B cell (primary cell): Measurements from ENCODE around the gene GLB1L. TPM values are rescaled to one million over a fixed set of nuclear protein-coding genes. Genes with fewer than 3 reads are reported as not detected.

Experiments
- ATAC-seq: fragments of 200-7000 bp; cut with Tn5 transposase; one replicate; pipeline ENCODE4 v1.10.0; 2021; ENCODE audit warnings: low read depth, mild to moderate bottlenecking, moderate number of reproducible peaks, moderate library complexity
- CTCF ChIA-PET: fragments of 350-600 bp; sonication (Branson Sonifier 250); formaldehyde crosslinking; loops from one replicate; lab custom pipeline; 2021; ENCODE audit warnings: antibody characterized with exemption, inconsistent platforms; lab: Charles Lee
- POLR2A ChIA-PET: fragments of 350-600 bp; sonication (Branson Sonifier 250); formaldehyde crosslinking; loops from one replicate; lab custom pipeline; 2021; ENCODE audit warnings: antibody characterized with exemption; lab: Charles Lee
- DNase-seq: peaks from one replicate; pipeline ENCODE4 v3.0.0; 2013
- H2AFZ ChIP-seq: 2 replicates; pipeline ENCODE4 v1.6.1; 2012; ENCODE audit warnings: mild to moderate bottlenecking, low read depth, low read length; ENCODE audit not compliant: insufficient read depth, poor library complexity, severe bottlenecking
- H3K27ac ChIP-seq, 2 donors: 1 replicate in 1 of 2; 2 replicates in 1 of 2; pipeline ENCODE4 v1.5.1; 2012 to 2013; ENCODE audit warnings: low read length in 2 of 2, mild to moderate bottlenecking in 2 of 2, moderate library complexity in 1 of 2
- H3K27me3 ChIP-seq, 4 experiments: fragments of 200-600 bp in 1 of 4; sonication (generic) in 1 of 4; replicated peaks in 1 of 4; 1 replicate in 2 of 4; 2 replicates in 2 of 4; pipeline versions ENCODE4 v1.6.1 to v1.7.0; 2013 to 2016; ENCODE audit warnings: low read length in 3 of 4, mild to moderate bottlenecking in 2 of 4, mixed read lengths in 1 of 4, moderate library complexity in 1 of 4; ENCODE audit not compliant: insufficient read depth in 4 of 4, control insufficient read depth in 3 of 4; ENCODE audit errors: control extremely low read depth in 1 of 4
- H3K36me3 ChIP-seq, 2 experiments: replicated peaks in 1 of 2; 1 replicate in 1 of 2; 2 replicates in 1 of 2; pipeline versions ENCODE4 v1.6.1 to v1.7.1; 2013; ENCODE audit warnings: low read length in 1 of 2; ENCODE audit not compliant: insufficient read depth in 2 of 2, control insufficient read depth in 1 of 2; ENCODE audit errors: control extremely low read depth in 1 of 2, extremely low read depth in 1 of 2
- H3K4me1 ChIP-seq, 2 donors: fragments of 200-600 bp in 1 of 2; sonication (generic) in 1 of 2; 1 replicate in 1 of 2; 2 replicates in 1 of 2; pipeline versions ENCODE4 v1.5.1 to v1.6.1; 2013 to 2017; ENCODE audit warnings: low read length in 2 of 2; ENCODE audit not compliant: control insufficient read depth in 2 of 2, insufficient read depth in 2 of 2
- H3K4me2 ChIP-seq: replicated peaks from 2 replicates; pipeline ENCODE3; 2012; ENCODE audit warnings: mild to moderate bottlenecking, low read depth, low read length; ENCODE audit not compliant: poor library complexity, severe bottlenecking
- H3K4me3 ChIP-seq, 5 experiments: fragments of 200-600 bp in 1 of 5; sonication (generic) in 1 of 5; 1 replicate in 3 of 5; 2 replicates in 2 of 5; pipeline versions ENCODE4 v1.5.1 to v1.7.0; 2011 to 2016; ENCODE audit warnings: low read length in 4 of 5, mild to moderate bottlenecking in 4 of 5, low read depth in 2 of 5, control low read depth in 1 of 5, moderate library complexity in 1 of 5; ENCODE audit not compliant: insufficient read depth in 1 of 5; ENCODE audit errors: control extremely low read depth in 1 of 5, extremely low read depth in 1 of 5
- H3K79me2 ChIP-seq: fragments of 200-600 bp; sonication (generic); one replicate; pipeline ENCODE4 v1.6.0; 2016; ENCODE audit warnings: low read length; ENCODE audit not compliant: control insufficient read depth, insufficient read depth
- H3K9ac ChIP-seq: fragments of 200-600 bp; sonication (generic); 2 replicates; pipeline ENCODE4 v1.6.1; 2017; ENCODE audit warnings: mild to moderate bottlenecking, low read length, moderate library complexity
- H3K9me3 ChIP-seq, 3 donors: one replicate each; pipeline versions ENCODE4 v1.6.1 to v1.7.1; 2013; ENCODE audit warnings: low read length in 2 of 3; ENCODE audit not compliant: control insufficient read depth in 2 of 3, insufficient read depth in 1 of 3; ENCODE audit errors: control extremely low read depth in 1 of 3
- H4K20me1 ChIP-seq: 2 replicates; pipeline ENCODE4 v1.6.0; 2012; ENCODE audit warnings: mild to moderate bottlenecking, low read length; ENCODE audit not compliant: insufficient read depth, control insufficient read depth, poor library complexity, severe bottlenecking
- H3K27ac Mint-ChIP-seq: one replicate; pipeline ENCODE4 v1.8.0; 2021; ENCODE audit warnings: mixed read lengths
- H3K27me3 Mint-ChIP-seq: one replicate; pipeline ENCODE4 v1.8.0; 2021; ENCODE audit warnings: mixed read lengths
- H3K4me1 Mint-ChIP-seq: one replicate; pipeline ENCODE4 v1.8.0; 2021; ENCODE audit warnings: mixed read lengths
- H3K4me3 Mint-ChIP-seq: one replicate; pipeline ENCODE4 v1.8.0; 2021; ENCODE audit warnings: mixed read lengths
- H3K9me3 Mint-ChIP-seq: one replicate; pipeline ENCODE4 v1.8.0; 2022; ENCODE audit warnings: mixed read lengths; ENCODE audit not compliant: insufficient read depth
- EZH2 ChIP-seq: IDR thresholded peaks from 2 replicates; pipeline ENCODE4 v1.6.1; 2012; ENCODE audit warnings: borderline replicate concordance, low read depth, mild to moderate bottlenecking, moderate library complexity, low read length; ENCODE audit not compliant: insufficient read depth, poor library complexity, severe bottlenecking
- WGBS: methylation state at CpG from one replicate; pipeline ENCODE4 v1.1.5; 2013; ENCODE audit warnings: missing lambda C conversion rate; ENCODE audit not compliant: insufficient coverage; 5-methylcytosine and 5-hydroxymethylcytosine counted together
- intact Hi-C: fragments of 100-400 bp; cut with micrococcal nuclease; formaldehyde crosslinking; loops from one replicate; pipeline ENCODE4 v1.10.0; 2022
- polyA minus RNA-seq: library from RNA; depleted of rRNA, polyadenylated mRNA; stranded (reverse); fragments of >200 nt; gene quantifications from 2 replicates; pipeline ENCODE4 v1.2.3, GENCODE V29; 2012
- polyA plus RNA-seq: library from polyadenylated mRNA; depleted of rRNA; stranded (reverse); fragments of >200 nt; gene quantifications from 2 replicates; pipeline ENCODE4 v1.2.3, GENCODE V29; 2012
- total RNA-seq, 2 donors: library from RNA; stranded (reverse); fragments of 120-200 nt in 1 of 2; gene quantifications; 1 replicate in 1 of 2; 2 replicates in 1 of 2; pipeline versions ENCODE4 v1.2.3 to v1.2.4, GENCODE V29; 2013 to 2022
- TF ChIP-seq, protein P1 (sequence below): fragments of 200-600 bp; IDR thresholded peaks from one replicate; pipeline ENCODE4 v1.8.0; 2022; ENCODE audit warnings: antibody characterized with exemption, mild to moderate bottlenecking

Gene GLB1L
- total RNA-seq = 3.9 and 4.1 TPM in 2 replicates
- total RNA-seq (2013) = 2.5 TPM
- polyA plus RNA-seq = 2.4 and 2.9 TPM in 2 replicates
- polyA minus RNA-seq = 1.5 and 3.1 TPM in 2 replicates

DNA sequence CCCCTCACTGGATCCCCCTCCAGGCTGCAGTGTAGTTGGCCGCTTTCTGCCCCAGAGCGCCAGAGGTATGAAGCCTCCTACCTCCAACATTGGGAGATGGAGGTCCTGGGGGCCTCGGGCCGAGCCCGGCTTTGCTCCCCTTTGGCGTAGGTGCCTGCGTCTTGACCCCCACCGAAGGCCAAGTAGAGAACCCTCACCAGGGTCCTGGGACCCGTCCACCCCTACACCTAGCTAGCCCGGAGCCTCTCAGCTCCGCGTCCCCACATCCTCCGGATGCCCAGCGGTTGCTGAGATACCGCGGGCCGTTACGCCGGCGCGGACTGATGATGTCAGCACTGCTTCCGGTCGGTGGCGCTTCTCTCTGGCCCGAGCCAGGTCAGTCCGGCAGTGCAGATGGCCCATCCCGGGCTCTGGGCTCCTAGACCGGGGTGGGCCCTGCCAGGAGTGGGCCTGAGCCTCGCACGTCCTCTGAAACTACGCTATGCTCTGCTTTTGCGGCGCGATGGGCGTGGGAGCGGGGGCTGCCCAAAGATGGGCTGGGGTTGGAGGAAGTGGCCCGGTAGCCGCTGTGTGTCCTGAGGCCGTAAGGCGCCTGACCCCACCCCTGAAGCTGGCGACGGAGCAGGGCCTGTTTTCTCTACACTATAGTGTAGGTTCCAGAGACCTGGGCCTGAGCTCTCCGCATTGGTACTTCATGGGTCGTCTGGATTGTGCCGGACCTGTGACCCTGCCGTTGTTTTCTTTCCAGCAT lies at the start of gene GLB1L, which contains the start of gene STK16:
Gene GLB1L (minus strand): TSS at position 297 of the 751 bp plus-strand sequence. CDS start 1,871 bp downstream, outside the sequence.
Gene STK16 (plus strand): TSS at position 332 of the 751 bp plus-strand sequence. CDS start 521 bp downstream, outside the sequence.
- Histone ChIP-seq H3K27me3 (no peaks in the 10 kb centered on the region), H3K4me1 (peaks cover 52 to 58% of the 10 kb centered on the region in 2 donors), H2AFZ (peak within 1 kb of the TSS; percentile 96), H3K4me2 (peak within 1 kb of the TSS; percentile 93), H3K9ac (peak within 1 kb of the TSS; percentile 96), H3K36me3 (peaks cover 0 to 21% of the 10 kb centered on the region in 2 experiments), H3K27ac (peak within 1 kb of the TSS; percentile 87 to 92), H3K79me2 (peaks cover 51% of the 10 kb centered on the region), H4K20me1 (no peaks in the 10 kb centered on the region), H3K9me3 (no peaks in the 10 kb centered on the region), H3K4me3 (peak within 1 kb of the TSS; percentile 50 to 98 (median 94))
- 2% methylated on average over 46 of the region's 46 CpGs for WGBS
- peaks cover 62% of the 10 kb centered on the region for H3K4me1 Mint-ChIP-seq
- POLR2A ChIA-PET = interaction anchor here (0.7 to 2.7 kb wide), 9 partner anchors 9 to 142 kb away, joined by 3 to 49 read pairs (median 9); partner anchors contain the start of genes ABCB6, ANKZF1, ATG9A and CNPPD1
- CTCF ChIA-PET = interaction anchor here (0.7 to 3.0 kb wide), 16 partner anchors 9 to 143 kb away, joined by 3 to 25 read pairs (median 4); partner anchors contain the start of genes ANKZF1, ATG9A, DNAJB2 and TUBA4A
- DNase-seq (peak; percentile 93), ATAC-seq (peak; percentile 67)
- H3K9me3 Mint-ChIP-seq = no peaks in the 10 kb centered on the region
- H3K27me3 Mint-ChIP-seq = no peaks in the 10 kb centered on the region
- intact Hi-C loops = loop anchor here (1.0 to 2.0 kb wide), 6 partner anchors 8 to 85 kb away; partner anchors contain the start of genes ANKZF1, ATG9A, CNPPD1 and DNAJB2
- H3K4me3 Mint-ChIP-seq = peak within 1 kb of the TSS; percentile 92
- TF ChIP-seq, protein P1, sequence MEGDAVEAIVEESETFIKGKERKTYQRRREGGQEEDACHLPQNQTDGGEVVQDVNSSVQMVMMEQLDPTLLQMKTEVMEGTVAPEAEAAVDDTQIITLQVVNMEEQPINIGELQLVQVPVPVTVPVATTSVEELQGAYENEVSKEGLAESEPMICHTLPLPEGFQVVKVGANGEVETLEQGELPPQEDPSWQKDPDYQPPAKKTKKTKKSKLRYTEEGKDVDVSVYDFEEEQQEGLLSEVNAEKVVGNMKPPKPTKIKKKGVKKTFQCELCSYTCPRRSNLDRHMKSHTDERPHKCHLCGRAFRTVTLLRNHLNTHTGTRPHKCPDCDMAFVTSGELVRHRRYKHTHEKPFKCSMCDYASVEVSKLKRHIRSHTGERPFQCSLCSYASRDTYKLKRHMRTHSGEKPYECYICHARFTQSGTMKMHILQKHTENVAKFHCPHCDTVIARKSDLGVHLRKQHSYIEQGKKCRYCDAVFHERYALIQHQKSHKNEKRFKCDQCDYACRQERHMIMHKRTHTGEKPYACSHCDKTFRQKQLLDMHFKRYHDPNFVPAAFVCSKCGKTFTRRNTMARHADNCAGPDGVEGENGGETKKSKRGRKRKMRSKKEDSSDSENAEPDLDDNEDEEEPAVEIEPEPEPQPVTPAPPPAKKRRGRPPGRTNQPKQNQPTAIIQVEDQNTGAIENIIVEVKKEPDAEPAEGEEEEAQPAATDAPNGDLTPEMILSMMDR = no peak
- TF ChIP-seq EZH2 = no peak
- H3K27ac Mint-ChIP-seq = peak within 1 kb of the TSS; percentile 96
